Colonic mucosa (tissue), 4 donors: ENCODE data around the gene ANKH. TPM values are rescaled to one million over a fixed set of nuclear protein-coding genes. Genes with fewer than 3 reads are reported as not detected.

ENCODE experiments used
- DNase-seq: peaks from one replicate; pipeline ENCODE4 v3.0.0-alpha.2; 2020
- H3K27ac ChIP-seq: fragments of 200-600 bp; one replicate; pipeline ENCODE4 v1.8.0; 2021
- H3K27me3 ChIP-seq: fragments of 200-600 bp; one replicate; pipeline ENCODE4 v1.8.0; 2021
- H3K36me3 ChIP-seq: fragments of 200-600 bp; one replicate; pipeline ENCODE4 v1.8.0; 2021
- H3K4me1 ChIP-seq: fragments of 200-600 bp; one replicate; pipeline ENCODE4 v1.8.0; 2021; ENCODE audit warnings: mild to moderate bottlenecking
- H3K4me3 ChIP-seq: fragments of 200-600 bp; one replicate; pipeline ENCODE4 v1.8.0; 2021
- H3K9ac ChIP-seq, 2 donors: one replicate each; pipeline ENCODE4 v1.7.0; 2013; ENCODE audit warnings: control low read depth in 2 of 2, low read depth in 2 of 2, low read length in 2 of 2
- H3K9me3 ChIP-seq: fragments of 200-600 bp; one replicate; pipeline ENCODE4 v1.8.0; 2021
- intact Hi-C: fragments of 100-400 bp; cut with DNase I; formaldehyde crosslinking; loops from one replicate; pipeline ENCODE4 v1.14.1; 2022
- total RNA-seq, 2 donors: library from RNA; stranded (reverse); fragmentation: NEBNext Ultra II Directional in 1 of 2; extraction: Animal tissue kit (Norgen Biotek cat#: 25700) in 1 of 2; gene quantifications; one replicate each; pipeline ENCODE4 v1.2.1, GENCODE V29; 2021
- TF ChIP-seq, protein P1 (sequence below): fragments of 200-600 bp; IDR thresholded peaks from one replicate; pipeline ENCODE4 v1.8.0; 2022; ENCODE audit warnings: antibody characterized with exemption, mild to moderate bottlenecking
- donor health status: healthy.
- donor health status: DM: no; HTN: no; CAD: no.
- donor health status: DM: no; HTN: no; CAD: no.

The ANKH gene
- total RNA-seq, 2 donors from 2014 or later: 81.8 to 103 TPM

DNA sequence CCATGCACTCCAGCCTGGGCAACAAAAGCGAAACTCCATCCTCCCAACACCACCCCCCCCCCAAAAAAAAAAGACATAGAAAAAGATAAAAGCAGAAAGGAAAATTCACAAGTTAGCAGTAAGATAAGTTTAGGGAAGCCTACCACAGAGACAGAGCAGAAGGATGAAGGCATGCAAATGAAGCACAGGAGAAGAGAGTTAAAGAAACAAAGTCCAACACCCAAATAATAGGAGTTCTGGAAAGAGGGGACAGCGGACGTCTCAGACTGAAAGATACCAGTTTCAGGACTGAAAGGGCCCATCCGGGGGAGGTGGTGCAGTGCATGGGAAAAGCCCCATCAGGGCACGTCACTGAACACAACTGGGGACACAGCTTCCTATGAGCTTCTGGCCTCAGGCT lies 152.8 kb downstream of the ANKH start:
- no peak for DNase-seq
- intact Hi-C loops: no loop called here
- TF ChIP-seq, protein P1, sequence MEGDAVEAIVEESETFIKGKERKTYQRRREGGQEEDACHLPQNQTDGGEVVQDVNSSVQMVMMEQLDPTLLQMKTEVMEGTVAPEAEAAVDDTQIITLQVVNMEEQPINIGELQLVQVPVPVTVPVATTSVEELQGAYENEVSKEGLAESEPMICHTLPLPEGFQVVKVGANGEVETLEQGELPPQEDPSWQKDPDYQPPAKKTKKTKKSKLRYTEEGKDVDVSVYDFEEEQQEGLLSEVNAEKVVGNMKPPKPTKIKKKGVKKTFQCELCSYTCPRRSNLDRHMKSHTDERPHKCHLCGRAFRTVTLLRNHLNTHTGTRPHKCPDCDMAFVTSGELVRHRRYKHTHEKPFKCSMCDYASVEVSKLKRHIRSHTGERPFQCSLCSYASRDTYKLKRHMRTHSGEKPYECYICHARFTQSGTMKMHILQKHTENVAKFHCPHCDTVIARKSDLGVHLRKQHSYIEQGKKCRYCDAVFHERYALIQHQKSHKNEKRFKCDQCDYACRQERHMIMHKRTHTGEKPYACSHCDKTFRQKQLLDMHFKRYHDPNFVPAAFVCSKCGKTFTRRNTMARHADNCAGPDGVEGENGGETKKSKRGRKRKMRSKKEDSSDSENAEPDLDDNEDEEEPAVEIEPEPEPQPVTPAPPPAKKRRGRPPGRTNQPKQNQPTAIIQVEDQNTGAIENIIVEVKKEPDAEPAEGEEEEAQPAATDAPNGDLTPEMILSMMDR: no peak
- Histone ChIP-seq H3K9ac (no peak overlapping the region), H3K4me1 (no peaks in the 10 kb centered on the region), H3K9me3 (no peaks in the 10 kb centered on the region), H3K27ac (no peak overlapping the region), H3K4me3 (no peak overlapping the region), H3K27me3 (no peaks in the 10 kb centered on the region), H3K36me3 (no peaks in the 10 kb centered on the region)

DNA sequence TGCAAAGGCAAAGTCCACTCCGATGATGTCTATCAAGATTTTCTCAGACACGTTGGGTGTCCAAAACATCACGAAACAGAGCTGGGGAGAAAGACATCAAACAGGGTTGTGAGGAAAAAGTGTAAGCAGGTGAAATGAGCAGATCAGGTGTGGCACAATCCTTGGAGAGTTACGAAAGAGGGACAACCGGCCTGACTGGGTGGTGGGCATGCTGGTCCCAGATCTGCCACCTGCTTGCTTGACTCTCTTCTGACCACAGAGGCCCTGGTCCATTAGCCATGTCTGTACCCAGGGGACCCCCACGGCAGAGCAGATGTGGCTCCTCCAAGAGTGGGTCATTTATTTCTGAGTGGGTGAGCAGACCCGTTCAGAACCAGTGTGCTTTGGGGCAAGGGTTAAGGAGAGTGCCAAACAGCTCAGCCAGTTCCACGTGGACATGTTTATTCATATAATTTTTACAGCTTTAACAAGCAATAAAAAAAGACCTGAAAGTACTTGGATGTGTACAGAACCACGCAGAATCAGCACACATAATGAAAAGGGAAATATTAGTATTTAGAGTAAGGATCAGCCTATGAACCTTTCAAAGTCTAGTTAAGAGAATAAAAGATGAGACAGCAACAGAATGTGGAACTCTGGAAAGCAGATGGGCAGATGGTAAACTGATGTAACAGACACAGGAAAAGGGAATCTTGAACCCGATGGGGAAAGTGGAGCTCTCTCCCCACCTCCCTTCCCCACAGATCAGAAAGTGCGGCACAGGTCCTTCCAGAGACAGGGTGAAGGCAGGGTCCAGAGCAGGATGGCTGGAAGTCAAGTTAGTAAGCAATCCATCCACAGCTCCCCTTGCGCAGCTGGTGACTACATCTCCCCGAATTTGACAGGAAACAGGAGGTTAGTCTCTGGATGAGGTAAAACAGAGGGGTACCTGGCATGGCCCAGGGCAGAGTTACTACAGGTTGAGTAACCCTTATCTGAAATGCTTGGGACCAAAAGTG lies 154.5 kb downstream of the ANKH start:
- Histone ChIP-seq H3K4me3 (no peak overlapping the region), H3K9me3 (no peaks in the 10 kb centered on the region), H3K27me3 (no peaks in the 10 kb centered on the region), H3K9ac (no peak overlapping the region), H3K4me1 (no peaks in the 10 kb centered on the region), H3K36me3 (no peaks in the 10 kb centered on the region), H3K27ac (no peak overlapping the region)
- no peak for DNase-seq
- TF ChIP-seq, protein P1: no peak
- intact Hi-C loops: no loop called here

- DNase-seq: no peak
- Histone ChIP-seq H3K27me3 (no peaks in the 10 kb centered on the region), H3K27ac (no peak overlapping the region), H3K4me1 (no peaks in the 10 kb centered on the region), H3K36me3 (no peaks in the 10 kb centered on the region), H3K4me3 (no peak overlapping the region), H3K9me3 (no peaks in the 10 kb centered on the region), H3K9ac (no peak overlapping the region)
- intact Hi-C loops: no loop called here
- TF ChIP-seq, protein P1: no peak
These were observed 156.1 kb downstream of the ANKH start for GRCh38 chr5:14715481-14715880.

- H3K27me3 ChIP-seq: no peaks in the 10 kb centered on the region
- TF ChIP-seq, protein P1: no peak
- no peak overlapping the region for H3K4me3 ChIP-seq
- DNase-seq: no peak
- intact Hi-C loops: no loop called here
- no peaks in the 10 kb centered on the region for H3K36me3 ChIP-seq
- H3K4me1 ChIP-seq: no peaks in the 10 kb centered on the region
- no peaks in the 10 kb centered on the region for H3K9me3 ChIP-seq
- H3K27ac ChIP-seq: no peak overlapping the region
- H3K9ac ChIP-seq: no peak overlapping the region
These were observed 156.9 kb downstream of the ANKH start for GRCh38 chr5:14714706-14715105.

GRCh38 chr5:14713476-14714390 lies 157.8 kb downstream of the ANKH start:
- Histone ChIP-seq H3K4me1 (no peaks in the 10 kb centered on the region), H3K4me3 (no peak overlapping the region), H3K27me3 (no peaks in the 10 kb centered on the region), H3K9me3 (no peaks in the 10 kb centered on the region), H3K36me3 (no peaks in the 10 kb centered on the region), H3K27ac (no peak overlapping the region), H3K9ac (no peak overlapping the region)
- no peak for DNase-seq
- TF ChIP-seq, protein P1: no peak
- intact Hi-C loops: no loop called here
